Measurements from ENCODE around the gene DAB2IP. TPM values are rescaled to one million over a fixed set of nuclear protein-coding genes. Genes with fewer than 3 reads are reported as not detected.

Gene DAB2IP
- total RNA-seq, 1 experiment from 2014 or later, result 31.0 TPM

DNA sequence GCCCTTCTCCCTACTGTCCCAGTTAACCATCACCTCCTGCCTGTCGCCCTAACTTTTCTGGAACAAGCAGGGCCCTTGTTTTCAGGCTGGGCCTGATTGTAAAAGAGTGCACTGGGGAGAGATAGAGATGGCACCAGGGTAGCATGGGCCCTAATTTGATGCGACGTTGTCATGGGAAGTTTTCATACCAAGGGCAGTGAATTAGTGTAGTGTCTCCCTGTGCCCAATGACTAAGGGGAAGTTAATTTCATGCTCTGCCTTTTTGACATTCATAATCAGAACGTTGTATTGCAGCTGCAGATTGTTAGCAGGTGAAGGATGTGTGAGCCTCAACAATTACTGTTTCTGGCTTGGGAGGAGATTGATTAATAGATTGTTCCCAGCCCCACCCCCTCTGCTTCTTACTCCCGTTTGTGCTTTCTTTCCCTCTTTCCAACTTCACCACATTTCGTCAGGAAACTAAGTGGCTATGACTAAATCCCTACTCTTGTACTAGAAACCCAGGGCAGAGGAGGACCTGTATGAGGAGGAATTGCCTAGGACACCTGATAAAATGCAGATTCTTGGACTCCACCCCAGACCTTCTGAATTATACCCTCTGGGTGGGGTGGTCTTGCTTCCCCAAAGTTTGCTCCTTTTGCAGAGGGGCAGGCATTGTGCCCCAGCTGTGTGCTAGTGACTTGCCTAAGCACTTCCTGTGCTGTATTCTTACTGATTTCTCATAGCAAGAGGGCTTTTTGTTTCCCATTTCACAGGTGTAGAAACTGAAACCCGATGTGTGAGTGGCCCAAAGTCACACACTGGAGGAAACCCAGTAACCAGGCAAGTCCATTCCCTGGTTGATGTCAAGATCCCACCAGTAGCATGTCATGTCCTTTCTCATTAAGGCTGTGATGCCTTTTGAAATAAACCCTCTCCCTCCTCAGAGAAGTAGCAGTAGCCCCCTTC lies 56.3 kb downstream of the DAB2IP start:
- Histone ChIP-seq H3K27me3 (ENCODE audit: insufficient read depth, low read length) (no peaks in the 10 kb centered on the region), H3K9me2 (ENCODE audit: insufficient read depth) (no peaks in the 10 kb centered on the region), H4K20me1 (ENCODE audit: insufficient read depth) (peaks cover 12% of the 10 kb centered on the region; the same call in 1 of the 2 replicates), H3K9me3 (ENCODE audit: control insufficient read depth in 1 of 2, insufficient read depth in 1 of 2, low read depth in 1 of 2, low read length in 2 of 2) (no peaks in the 10 kb centered on the region), H3K9ac (ENCODE audit: low read length) (no peak overlapping the region), H3K4me1 (ENCODE audit: control insufficient read depth in 1 of 2, insufficient read depth in 2 of 2, low read length in 2 of 2) (no peaks in the 10 kb centered on the region; a peak in 1 of 4 replicates), H3K4me3 (replicated peaks in 1 of 2; ENCODE audit: low read depth in 1 of 2, low read length in 2 of 2) (no peak overlapping the region), H3K79me2 (ENCODE audit: insufficient read depth, low read length) (peaks cover 38% of the 10 kb centered on the region; the same call in 1 of the 2 replicates), H3K4me2 (ENCODE audit: low read length) (no peak overlapping the region), H3K36me3 (ENCODE audit: control insufficient read depth in 1 of 2, insufficient read depth in 2 of 2, low read length in 2 of 2) (no peaks in the 10 kb centered on the region), H3K27ac (ENCODE audit: low read depth, low read length) (no peak overlapping the region), H2AFZ (ENCODE audit: low read depth, low read length, poor library complexity, severe bottlenecking) (no peak overlapping the region)
- CTCF ChIA-PET, result no interaction called here
- no peak for DNase-seq (ENCODE audit: low read depth, low spot score)
- ATAC-seq, result no peak
- intact Hi-C loops (cut with micrococcal nuclease), result no loop called here
- RAD21 ChIA-PET (ENCODE audit: low non-redundant PET in 1 of 2, low total read pairs in 2 of 2, uncharacterized antibody in 2 of 2, unreplicated experiment in 2 of 2), result no interaction called here
- TF ChIP-seq RAD21 (IDR thresholded peaks at IDR 0.05; ENCODE audit: low read depth) (no peak), SP1 (IDR thresholded peaks at IDR 0.05; ENCODE audit: low read depth) (no peak), SIN3A (IDR thresholded peaks at IDR 0.05; ENCODE audit: low read depth) (no peak), POLR2A (IDR thresholded peaks at IDR 0.05; ENCODE audit: borderline replicate concordance, extremely low read depth, insufficient read depth, insufficient read length) (no peak), EZH2phosphoT487 (IDR thresholded peaks at IDR 0.05; ENCODE audit: borderline replicate concordance) (no peak), TCF7L2 (IDR thresholded peaks at IDR 0.05; ENCODE audit: borderline replicate concordance, extremely low read depth, insufficient read depth, insufficient read length) (no peak), CEBPB (IDR thresholded peaks at IDR 0.05; ENCODE audit: low read depth) (no peak), CBX3 (IDR thresholded peaks at IDR 0.05; ENCODE audit: low read depth) (no peak), ZNF274 (IDR thresholded peaks at IDR 0.05; ENCODE audit: low read depth, low read length) (no peak)
- TF ChIP-seq, protein P1, sequence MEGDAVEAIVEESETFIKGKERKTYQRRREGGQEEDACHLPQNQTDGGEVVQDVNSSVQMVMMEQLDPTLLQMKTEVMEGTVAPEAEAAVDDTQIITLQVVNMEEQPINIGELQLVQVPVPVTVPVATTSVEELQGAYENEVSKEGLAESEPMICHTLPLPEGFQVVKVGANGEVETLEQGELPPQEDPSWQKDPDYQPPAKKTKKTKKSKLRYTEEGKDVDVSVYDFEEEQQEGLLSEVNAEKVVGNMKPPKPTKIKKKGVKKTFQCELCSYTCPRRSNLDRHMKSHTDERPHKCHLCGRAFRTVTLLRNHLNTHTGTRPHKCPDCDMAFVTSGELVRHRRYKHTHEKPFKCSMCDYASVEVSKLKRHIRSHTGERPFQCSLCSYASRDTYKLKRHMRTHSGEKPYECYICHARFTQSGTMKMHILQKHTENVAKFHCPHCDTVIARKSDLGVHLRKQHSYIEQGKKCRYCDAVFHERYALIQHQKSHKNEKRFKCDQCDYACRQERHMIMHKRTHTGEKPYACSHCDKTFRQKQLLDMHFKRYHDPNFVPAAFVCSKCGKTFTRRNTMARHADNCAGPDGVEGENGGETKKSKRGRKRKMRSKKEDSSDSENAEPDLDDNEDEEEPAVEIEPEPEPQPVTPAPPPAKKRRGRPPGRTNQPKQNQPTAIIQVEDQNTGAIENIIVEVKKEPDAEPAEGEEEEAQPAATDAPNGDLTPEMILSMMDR (IDR thresholded peaks at IDR 0.05 in 2 of 3, conservative IDR thresholded peaks at IDR 0.05 in 1 of 3; ENCODE audit: borderline replicate concordance in 1 of 3, insufficient read depth in 1 of 3, low read depth in 2 of 3, low read length in 2 of 3), result no peak
- TF ChIP-seq, protein P2, sequence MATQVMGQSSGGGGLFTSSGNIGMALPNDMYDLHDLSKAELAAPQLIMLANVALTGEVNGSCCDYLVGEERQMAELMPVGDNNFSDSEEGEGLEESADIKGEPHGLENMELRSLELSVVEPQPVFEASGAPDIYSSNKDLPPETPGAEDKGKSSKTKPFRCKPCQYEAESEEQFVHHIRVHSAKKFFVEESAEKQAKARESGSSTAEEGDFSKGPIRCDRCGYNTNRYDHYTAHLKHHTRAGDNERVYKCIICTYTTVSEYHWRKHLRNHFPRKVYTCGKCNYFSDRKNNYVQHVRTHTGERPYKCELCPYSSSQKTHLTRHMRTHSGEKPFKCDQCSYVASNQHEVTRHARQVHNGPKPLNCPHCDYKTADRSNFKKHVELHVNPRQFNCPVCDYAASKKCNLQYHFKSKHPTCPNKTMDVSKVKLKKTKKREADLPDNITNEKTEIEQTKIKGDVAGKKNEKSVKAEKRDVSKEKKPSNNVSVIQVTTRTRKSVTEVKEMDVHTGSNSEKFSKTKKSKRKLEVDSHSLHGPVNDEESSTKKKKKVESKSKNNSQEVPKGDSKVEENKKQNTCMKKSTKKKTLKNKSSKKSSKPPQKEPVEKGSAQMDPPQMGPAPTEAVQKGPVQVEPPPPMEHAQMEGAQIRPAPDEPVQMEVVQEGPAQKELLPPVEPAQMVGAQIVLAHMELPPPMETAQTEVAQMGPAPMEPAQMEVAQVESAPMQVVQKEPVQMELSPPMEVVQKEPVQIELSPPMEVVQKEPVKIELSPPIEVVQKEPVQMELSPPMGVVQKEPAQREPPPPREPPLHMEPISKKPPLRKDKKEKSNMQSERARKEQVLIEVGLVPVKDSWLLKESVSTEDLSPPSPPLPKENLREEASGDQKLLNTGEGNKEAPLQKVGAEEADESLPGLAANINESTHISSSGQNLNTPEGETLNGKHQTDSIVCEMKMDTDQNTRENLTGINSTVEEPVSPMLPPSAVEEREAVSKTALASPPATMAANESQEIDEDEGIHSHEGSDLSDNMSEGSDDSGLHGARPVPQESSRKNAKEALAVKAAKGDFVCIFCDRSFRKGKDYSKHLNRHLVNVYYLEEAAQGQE (IDR thresholded peaks at IDR 0.05; ENCODE audit: low read depth), result no peak
- TF ChIP-seq, protein P3, sequence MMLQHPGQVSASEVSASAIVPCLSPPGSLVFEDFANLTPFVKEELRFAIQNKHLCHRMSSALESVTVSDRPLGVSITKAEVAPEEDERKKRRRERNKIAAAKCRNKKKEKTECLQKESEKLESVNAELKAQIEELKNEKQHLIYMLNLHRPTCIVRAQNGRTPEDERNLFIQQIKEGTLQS (IDR thresholded peaks at IDR 0.05), result no peak
- no TSS peak for BruUV-seq (replicated peaks)
- POLR2A ChIA-PET, result no interaction called here

All from HCT116 (cell line).